ENCODE measurements around the gene CNTN5. TPM values are rescaled to one million over a fixed set of nuclear protein-coding genes. Genes with fewer than 3 reads are reported as not detected.

The CNTN5 gene
- total and polyA plus RNA-seq, 2 donors (not counting 1 experiment from before 2014, with no cell fraction given): not detected

- no peaks in the 10 kb centered on the region for H3K27me3 Mint-ChIP-seq
- Histone ChIP-seq H2AFZ (ENCODE audit: insufficient read depth, low read depth, low read length, poor library complexity, severe bottlenecking) (no peak overlapping the region), H3K4me1 (ENCODE audit: control insufficient read depth in 2 of 2, insufficient read depth in 2 of 2, low read length in 2 of 2) (no peaks in the 10 kb centered on the region), H3K4me2 (replicated peaks; ENCODE audit: low read depth, low read length, poor library complexity, severe bottlenecking) (no peak overlapping the region), H3K4me3 (ENCODE audit: control extremely low read depth in 1 of 5, extremely low read depth in 1 of 5, insufficient read depth in 1 of 5, low read depth in 2 of 5, low read length in 4 of 5) (no peak overlapping the region), H3K79me2 (ENCODE audit: control insufficient read depth, insufficient read depth, low read length) (no peaks in the 10 kb centered on the region), H4K20me1 (ENCODE audit: control insufficient read depth, insufficient read depth, low read length, poor library complexity, severe bottlenecking) (no peaks in the 10 kb centered on the region), H3K9ac (ENCODE audit: low read length) (no peak overlapping the region), H3K9me3 (ENCODE audit: control extremely low read depth in 1 of 3, control insufficient read depth in 2 of 3, insufficient read depth in 1 of 3, low read length in 2 of 3) (no peaks in the 10 kb centered on the region), H3K27me3 (replicated peaks in 1 of 4; ENCODE audit: control extremely low read depth in 1 of 4, control insufficient read depth in 3 of 4, insufficient read depth in 4 of 4, low read length in 3 of 4) (no peaks in the 10 kb centered on the region), H3K27ac (ENCODE audit: low read length in 2 of 2) (no peak overlapping the region), H3K36me3 (replicated peaks in 1 of 2; ENCODE audit: control extremely low read depth in 1 of 2, control insufficient read depth in 1 of 2, extremely low read depth in 1 of 2, insufficient read depth in 2 of 2, low read length in 1 of 2) (no peaks in the 10 kb centered on the region)
- POLR2A ChIA-PET: no interaction called here
- no peak overlapping the region for H3K4me3 Mint-ChIP-seq
- H3K27ac Mint-ChIP-seq: no peak overlapping the region
- TF ChIP-seq CTCF (IDR thresholded peaks at IDR 0.05): no peak
- no peak for TF ChIP-seq EZH2 (IDR thresholded peaks at IDR 0.05; ENCODE audit: borderline replicate concordance, insufficient read depth, low read depth, low read length, poor library complexity, severe bottlenecking)
- no peaks in the 10 kb centered on the region for H3K4me1 Mint-ChIP-seq
- DNase-seq (no peak), ATAC-seq (ENCODE audit: low read depth) (no peak)
- intact Hi-C loops (cut with micrococcal nuclease): no loop called here
- H3K9me3 Mint-ChIP-seq (ENCODE audit: insufficient read depth): no peaks in the 10 kb centered on the region
- CTCF ChIA-PET: no interaction called here
Measured at GRCh38 chr11:99640671-99641070, 619.9 kb downstream of the CNTN5 start.

- H3K27me3 Mint-ChIP-seq: no peaks in the 10 kb centered on the region
- DNase-seq: no peak
- Histone ChIP-seq H3K36me3 (replicated peaks in 1 of 2; ENCODE audit: control extremely low read depth in 1 of 2, control insufficient read depth in 1 of 2, extremely low read depth in 1 of 2, insufficient read depth in 2 of 2, low read length in 1 of 2) (no peaks in the 10 kb centered on the region), H3K4me3 (ENCODE audit: control extremely low read depth in 1 of 5, extremely low read depth in 1 of 5, insufficient read depth in 1 of 5, low read depth in 2 of 5, low read length in 4 of 5) (no peak overlapping the region), H3K9ac (ENCODE audit: low read length) (no peak overlapping the region), H3K79me2 (ENCODE audit: control insufficient read depth, insufficient read depth, low read length) (no peaks in the 10 kb centered on the region), H3K4me2 (replicated peaks; ENCODE audit: low read depth, low read length, poor library complexity, severe bottlenecking) (no peak overlapping the region), H3K27me3 (replicated peaks in 1 of 4; ENCODE audit: control extremely low read depth in 1 of 4, control insufficient read depth in 3 of 4, insufficient read depth in 4 of 4, low read length in 3 of 4) (no peaks in the 10 kb centered on the region), H3K27ac (ENCODE audit: low read length in 2 of 2) (no peak overlapping the region), H2AFZ (ENCODE audit: insufficient read depth, low read depth, low read length, poor library complexity, severe bottlenecking) (no peak overlapping the region), H3K4me1 (ENCODE audit: control insufficient read depth in 2 of 2, insufficient read depth in 2 of 2, low read length in 2 of 2) (no peaks in the 10 kb centered on the region), H3K9me3 (ENCODE audit: control extremely low read depth in 1 of 3, control insufficient read depth in 2 of 3, insufficient read depth in 1 of 3, low read length in 2 of 3) (no peaks in the 10 kb centered on the region), H4K20me1 (ENCODE audit: control insufficient read depth, insufficient read depth, low read length, poor library complexity, severe bottlenecking) (no peaks in the 10 kb centered on the region)
- ChIA-PET CTCF (no interaction called here), POLR2A (no interaction called here)
- no CpG with 5 or more reads among the region's 2 CpGs for WGBS (ENCODE audit: insufficient coverage)
- no peaks in the 10 kb centered on the region for H3K4me1 Mint-ChIP-seq
- H3K4me3 Mint-ChIP-seq: no peak overlapping the region
- no peak overlapping the region for H3K27ac Mint-ChIP-seq
- H3K9me3 Mint-ChIP-seq (ENCODE audit: insufficient read depth): peaks cover 2% of the 10 kb centered on the region
- no peak for TF ChIP-seq CTCF (IDR thresholded peaks at IDR 0.05)
- no peak for ATAC-seq (ENCODE audit: low read depth)
- intact Hi-C loops (cut with micrococcal nuclease): no loop called here
Measured at GRCh38 chr11:99645934-99646333, 625.2 kb downstream of the CNTN5 start.

All from B cell (primary cell).